A549 (cell line): Measurements from ENCODE around the gene COL28A1.

Experiments
- CEBPB ChIP-seq, 2 experiments: fragments of >200 bp in 1 of 2; sonication (Bioruptor Twin) in 1 of 2; formaldehyde crosslinking in 1 of 2; IDR thresholded peaks; 2 replicates each; pipeline ENCODE4 v1.6.1; 2012 to 2016
- CHD2 ChIP-seq: fragments of 150-350 bp; IDR thresholded peaks from 2 replicates; pipeline ENCODE4 v1.6.1; 2014; ENCODE audit warnings: low read length; ENCODE audit not compliant: partially characterized antibody
- CHD4 ChIP-seq: fragments of 200-600 bp; sonication (generic); IDR thresholded peaks from 2 replicates; pipeline ENCODE4 v1.6.1; 2016; ENCODE audit warnings: antibody characterized with exemption, mild to moderate bottlenecking, borderline replicate concordance
- CTCF ChIP-seq: fragments of >200 bp; sonication (Bioruptor Twin); formaldehyde crosslinking; IDR thresholded peaks from 3 replicates; pipeline ENCODE4 v1.5.1; 2016
- EP300 ChIP-seq, 2 experiments: fragments of >200 bp; sonication (Bioruptor Twin); formaldehyde crosslinking; IDR thresholded peaks; 2 replicates in 1 of 2; 3 replicates in 1 of 2; pipeline ENCODE4 v1.6.1; 2016 to 2017
- ESRRA ChIP-seq: fragments of 150-350 bp; IDR thresholded peaks from 2 replicates; pipeline ENCODE4 v1.6.1; 2014; ENCODE audit warnings: mild to moderate bottlenecking, low read length, borderline replicate concordance
- HDAC2 ChIP-seq: fragments of 200-600 bp; sonication (generic); IDR thresholded peaks from 2 replicates; pipeline ENCODE4 v1.6.1; 2016
- MAFK ChIP-seq: fragments of 450-650 bp; IDR thresholded peaks from 2 replicates; pipeline ENCODE4 v1.6.1; 2014; ENCODE audit not compliant: partially characterized antibody
- POLR2A ChIP-seq: IDR thresholded peaks from 2 replicates; pipeline ENCODE4 v1.6.1; 2012; ENCODE audit warnings: mild to moderate bottlenecking, low read length
- RAD21 ChIP-seq, 2 experiments: fragments of >200 bp in 1 of 2; sonication (Bioruptor Twin) in 1 of 2; formaldehyde crosslinking in 1 of 2; IDR thresholded peaks in 1 of 2; conservative IDR thresholded peaks in 1 of 2; 2 replicates in 1 of 2; 3 replicates in 1 of 2; pipeline ENCODE4 v1.6.1; 2012 to 2018; ENCODE audit warnings: inconsistent platforms in 1 of 2
- ZC3H11A ChIP-seq: fragments of 450-650 bp; IDR thresholded peaks from 2 replicates; pipeline ENCODE4 v1.6.1; 2014; ENCODE audit warnings: antibody characterized with exemption, mild to moderate bottlenecking
- ZFP36 ChIP-seq: fragments of 450-650 bp; IDR thresholded peaks from 2 replicates; pipeline ENCODE4 v1.6.1; 2014; ENCODE audit warnings: borderline replicate concordance; ENCODE audit not compliant: partially characterized antibody
- TF ChIP-seq, protein P1 (sequence below): fragments of 200-600 bp; sonication (generic); IDR thresholded peaks from 2 replicates; pipeline ENCODE4 v1.6.1; 2016; ENCODE audit warnings: antibody characterized with exemption, mild to moderate bottlenecking, moderate library complexity

DNA sequence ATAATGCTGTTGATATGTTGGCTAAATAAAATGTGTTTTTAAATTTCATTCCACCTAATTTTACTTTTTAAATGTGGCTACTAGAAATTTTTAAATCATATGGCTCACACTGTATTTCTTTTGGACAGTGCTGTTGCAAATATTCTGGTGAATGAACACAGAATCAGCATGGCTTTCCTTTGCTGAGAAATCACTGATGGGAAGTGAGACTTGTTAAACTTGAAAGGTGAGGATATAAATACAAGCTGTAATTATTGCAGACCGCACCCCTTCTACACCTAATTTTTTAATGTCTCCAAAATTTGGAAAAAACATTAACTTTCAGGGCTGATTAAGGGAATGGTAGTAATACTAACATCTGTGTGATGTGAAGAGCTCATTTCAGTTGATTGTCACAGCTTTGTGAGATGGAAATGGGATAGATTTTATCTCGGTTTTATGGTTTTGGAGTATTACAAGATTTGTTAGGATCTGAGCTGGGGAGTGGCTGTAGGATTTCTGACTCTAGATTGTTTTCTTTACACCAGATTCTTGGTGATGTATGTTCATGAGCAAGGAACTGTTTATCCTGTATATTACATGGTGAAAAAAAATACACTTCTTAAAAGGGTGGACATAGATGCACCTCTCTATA lies 32.3 kb upstream of the COL28A1 start:
- TF ChIP-seq CHD2 (no peak), CTCF (no peak), RAD21 (conservative IDR thresholded peaks at IDR 0.05 in 1 of 2, IDR thresholded peaks at IDR 0.05 in 1 of 2) (no peak), ZC3H11A (no peak), MAFK (no peak), ZFP36 (no peak), CHD4 (no peak), EP300 (IDR thresholded peaks at IDR 0.05) (no peak), HDAC2 (no peak), POLR2A (no peak), ESRRA (no peak), CEBPB (IDR thresholded peaks at IDR 0.05) (no peak)
- TF ChIP-seq, protein P1, sequence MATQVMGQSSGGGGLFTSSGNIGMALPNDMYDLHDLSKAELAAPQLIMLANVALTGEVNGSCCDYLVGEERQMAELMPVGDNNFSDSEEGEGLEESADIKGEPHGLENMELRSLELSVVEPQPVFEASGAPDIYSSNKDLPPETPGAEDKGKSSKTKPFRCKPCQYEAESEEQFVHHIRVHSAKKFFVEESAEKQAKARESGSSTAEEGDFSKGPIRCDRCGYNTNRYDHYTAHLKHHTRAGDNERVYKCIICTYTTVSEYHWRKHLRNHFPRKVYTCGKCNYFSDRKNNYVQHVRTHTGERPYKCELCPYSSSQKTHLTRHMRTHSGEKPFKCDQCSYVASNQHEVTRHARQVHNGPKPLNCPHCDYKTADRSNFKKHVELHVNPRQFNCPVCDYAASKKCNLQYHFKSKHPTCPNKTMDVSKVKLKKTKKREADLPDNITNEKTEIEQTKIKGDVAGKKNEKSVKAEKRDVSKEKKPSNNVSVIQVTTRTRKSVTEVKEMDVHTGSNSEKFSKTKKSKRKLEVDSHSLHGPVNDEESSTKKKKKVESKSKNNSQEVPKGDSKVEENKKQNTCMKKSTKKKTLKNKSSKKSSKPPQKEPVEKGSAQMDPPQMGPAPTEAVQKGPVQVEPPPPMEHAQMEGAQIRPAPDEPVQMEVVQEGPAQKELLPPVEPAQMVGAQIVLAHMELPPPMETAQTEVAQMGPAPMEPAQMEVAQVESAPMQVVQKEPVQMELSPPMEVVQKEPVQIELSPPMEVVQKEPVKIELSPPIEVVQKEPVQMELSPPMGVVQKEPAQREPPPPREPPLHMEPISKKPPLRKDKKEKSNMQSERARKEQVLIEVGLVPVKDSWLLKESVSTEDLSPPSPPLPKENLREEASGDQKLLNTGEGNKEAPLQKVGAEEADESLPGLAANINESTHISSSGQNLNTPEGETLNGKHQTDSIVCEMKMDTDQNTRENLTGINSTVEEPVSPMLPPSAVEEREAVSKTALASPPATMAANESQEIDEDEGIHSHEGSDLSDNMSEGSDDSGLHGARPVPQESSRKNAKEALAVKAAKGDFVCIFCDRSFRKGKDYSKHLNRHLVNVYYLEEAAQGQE, result no peak
